Colonic mucosa (tissue), 4 donors: Measurements from ENCODE around the gene GPRASP2. TPM values are rescaled to one million over a fixed set of nuclear protein-coding genes. Genes with fewer than 3 reads are reported as not detected.
"Not testable (repeated sequence)": the region's sequence is repeated elsewhere in the genome, so short reads cannot be mapped to it uniquely, and the experiment has no call there.

ENCODE experiments used
- DNase-seq: peaks from one replicate; pipeline ENCODE4 v3.0.0-alpha.2; 2020
- H3K27ac ChIP-seq: fragments of 200-600 bp; one replicate; pipeline ENCODE4 v1.8.0; 2021
- H3K27me3 ChIP-seq: fragments of 200-600 bp; one replicate; pipeline ENCODE4 v1.8.0; 2021
- H3K36me3 ChIP-seq: fragments of 200-600 bp; one replicate; pipeline ENCODE4 v1.8.0; 2021
- H3K4me1 ChIP-seq: fragments of 200-600 bp; one replicate; pipeline ENCODE4 v1.8.0; 2021; ENCODE audit warnings: mild to moderate bottlenecking
- H3K4me3 ChIP-seq: fragments of 200-600 bp; one replicate; pipeline ENCODE4 v1.8.0; 2021
- H3K9ac ChIP-seq, 2 donors: one replicate each; pipeline ENCODE4 v1.7.0; 2013; ENCODE audit warnings: control low read depth in 2 of 2, low read depth in 2 of 2, low read length in 2 of 2
- H3K9me3 ChIP-seq: fragments of 200-600 bp; one replicate; pipeline ENCODE4 v1.8.0; 2021
- CTCF ChIP-seq: fragments of 200-600 bp; IDR thresholded peaks from one replicate; pipeline ENCODE4 v1.8.0; 2022; ENCODE audit warnings: antibody characterized with exemption, mild to moderate bottlenecking
- intact Hi-C: fragments of 100-400 bp; cut with DNase I; formaldehyde crosslinking; loops from one replicate; pipeline ENCODE4 v1.14.1; 2022
- total RNA-seq, 2 donors: library from RNA; stranded (reverse); fragmentation: NEBNext Ultra II Directional in 1 of 2; extraction: Animal tissue kit (Norgen Biotek cat#: 25700) in 1 of 2; gene quantifications; one replicate each; pipeline ENCODE4 v1.2.1, GENCODE V29; 2021
- donor health status: healthy.
- donor health status: DM: no; HTN: no; CAD: no.
- donor health status: DM: no; HTN: no; CAD: no.

GPRASP2 gene
- total RNA-seq, 2 donors from 2014 or later, result 2.2 to 4.6 TPM

- no peak overlapping the region for H3K27ac ChIP-seq
- H3K27me3 ChIP-seq, result peaks cover 12% of the 10 kb centered on the region
- intact Hi-C loops, result no loop called here
- DNase-seq, result peak; percentile 61
- no peaks in the 10 kb centered on the region for H3K9me3 ChIP-seq
- no peaks in the 10 kb centered on the region for H3K4me1 ChIP-seq
- H3K36me3 ChIP-seq, result no peaks in the 10 kb centered on the region
- H3K4me3 ChIP-seq, result peak overlapping the region; percentile 59
- TF ChIP-seq CTCF, result no peak
- peak overlapping the region in 1 of 2 donors; percentile 60 for H3K9ac ChIP-seq
These were observed 855 bp downstream of the GPRASP2 start for GRCh38 chrX:102712981-102713625.

- Histone ChIP-seq H3K27ac (no peak overlapping the region), H3K36me3 (no peaks in the 10 kb centered on the region), H3K4me1 (no peaks in the 10 kb centered on the region), H3K9me3 (no peaks in the 10 kb centered on the region), H3K27me3 (peaks cover 8% of the 10 kb centered on the region), H3K9ac (no peak overlapping the region), H3K4me3 (no peak overlapping the region)
- no peak for TF ChIP-seq CTCF
- DNase-seq, result no peak
- intact Hi-C loops, result no loop called here
These were observed 2.7 kb downstream of the GPRASP2 start for GRCh38 chrX:102714994-102715393.

- TF ChIP-seq CTCF, result no peak
- Histone ChIP-seq H3K27ac (no peak overlapping the region), H3K27me3 (peaks cover 4% of the 10 kb centered on the region), H3K9ac (no peak overlapping the region), H3K4me3 (no peak overlapping the region), H3K4me1 (no peaks in the 10 kb centered on the region), H3K36me3 (no peaks in the 10 kb centered on the region), H3K9me3 (no peaks in the 10 kb centered on the region)
- intact Hi-C loops, result no loop called here
- no peak for DNase-seq
These were observed 3.7 kb downstream of the GPRASP2 start for GRCh38 chrX:102715967-102716366.

- no peaks in the 10 kb centered on the region for H3K4me1 ChIP-seq
- H3K9ac ChIP-seq, result peak within 1 kb of the TSS; percentile 30 to 57
- TF ChIP-seq CTCF, result no peak
- H3K36me3 ChIP-seq, result no peaks in the 10 kb centered on the region
- H3K9me3 ChIP-seq, result no peaks in the 10 kb centered on the region
- no peak within 1 kb of the TSS for H3K27ac ChIP-seq
- intact Hi-C loops, result no loop called here
- H3K27me3 ChIP-seq, result no peaks in the 10 kb centered on the region
- peak within 1 kb of the TSS; percentile 38 for H3K4me3 ChIP-seq
- peak; percentile 81 for DNase-seq
These were observed 8.3 kb downstream of the GPRASP2 start, which contains the start of gene GPRASP3 for GRCh38 chrX:102720237-102721168. Gene GPRASP3, plus strand, starts transcription at chrX:102720743. Its CDS starts 28,253 bp downstream, at chrX:102748996.

- H3K4me1 ChIP-seq, H3K36me3 ChIP-seq, H3K27me3 ChIP-seq, intact Hi-C loops, H3K9me3 ChIP-seq, DNase-seq, H3K27ac ChIP-seq: not testable (repeated sequence)
- H3K9ac ChIP-seq, result peak overlapping the region in 1 of 2 donors; percentile 30
- peak overlapping the region; percentile 38 for H3K4me3 ChIP-seq
These were observed 8.9 kb downstream of the GPRASP2 start for GRCh38 chrX:102721169-102721506.
